OCI-LY1 (cell line): ENCODE measurements around the gene RHOBTB3.
"Not testable (repeated sequence)": the region's sequence is repeated elsewhere in the genome, so short reads cannot be mapped to it uniquely, and the experiment has no call there.

ENCODE experiments used
- H2AFZ ChIP-seq: fragments of 200-600 bp; sonication (generic), shearing (Covaris generic); 2 replicates; pipeline ENCODE4 v1.6.0; 2014; ENCODE audit warnings: antibody characterized with exemption, mild to moderate bottlenecking, low read length
- H3F3A ChIP-seq: fragments of 200-600 bp; sonication (generic), shearing (Covaris generic); 2 replicates; pipeline ENCODE4 v1.6.0; 2014; ENCODE audit warnings: mild to moderate bottlenecking, antibody characterized with exemption, low read length, moderate library complexity; ENCODE audit not compliant: insufficient read depth
- H3K27ac ChIP-seq: fragments of 200-600 bp; sonication (generic); 2 replicates; pipeline ENCODE4 v1.5.1; 2014; ENCODE audit warnings: low read length, mixed run types, mild to moderate bottlenecking, low read depth; ENCODE audit not compliant: poor library complexity, severe bottlenecking
- H3K27me3 ChIP-seq: fragments of 200-600 bp; sonication (generic); 2 replicates; pipeline ENCODE4 v1.6.0; 2014; ENCODE audit warnings: antibody characterized with exemption, mild to moderate bottlenecking, low read length, moderate library complexity; ENCODE audit not compliant: insufficient read depth
- H3K36me3 ChIP-seq: fragments of 200-600 bp; sonication (generic); 2 replicates; pipeline ENCODE4 v1.6.1; 2014; ENCODE audit warnings: mild to moderate bottlenecking, antibody characterized with exemption, low read length, moderate library complexity, mixed read lengths; ENCODE audit not compliant: insufficient read depth
- H3K4me1 ChIP-seq: fragments of 200-600 bp; sonication (generic); 2 replicates; pipeline ENCODE4 v1.5.1; 2014; ENCODE audit warnings: mild to moderate bottlenecking, low read length, moderate library complexity; ENCODE audit not compliant: insufficient read depth, severe bottlenecking
- H3K4me2 ChIP-seq: fragments of 200-600 bp; sonication (generic), shearing (Covaris generic); 2 replicates; pipeline ENCODE4 v1.6.1; 2014; ENCODE audit warnings: low read length
- H3K4me3 ChIP-seq: fragments of 200-600 bp; sonication (generic); 2 replicates; pipeline ENCODE4 v1.5.1; 2014; ENCODE audit warnings: low read length, low read depth, mild to moderate bottlenecking, mixed read lengths; ENCODE audit not compliant: poor library complexity, severe bottlenecking
- H3K79me2 ChIP-seq: fragments of 200-600 bp; shearing (Covaris generic); 2 replicates; pipeline ENCODE4 v1.6.1; 2016; ENCODE audit warnings: mixed run types, low read length, mixed read lengths; ENCODE audit not compliant: insufficient read depth
- H3K9ac ChIP-seq: fragments of 200-600 bp; sonication (generic), shearing (Covaris generic); 2 replicates; pipeline ENCODE4 v1.6.1; 2014; ENCODE audit warnings: mild to moderate bottlenecking, low read length, mixed read lengths
- H3K9me2 ChIP-seq: fragments of 200-600 bp; sonication (generic), shearing (Covaris generic); 2 replicates; pipeline ENCODE4 v1.6.1; 2014; ENCODE audit warnings: low read depth, mild to moderate bottlenecking, low read length, mixed read lengths
- H3K9me3 ChIP-seq: fragments of 200-600 bp; shearing (Covaris generic); 2 replicates; pipeline ENCODE4 v1.6.1; 2014; ENCODE audit warnings: low read length, mixed read lengths
- H4K20me1 ChIP-seq: fragments of 200-600 bp; sonication (generic), shearing (Covaris generic); 2 replicates; pipeline ENCODE4 v1.6.0; 2016; ENCODE audit warnings: mild to moderate bottlenecking, low read length; ENCODE audit not compliant: insufficient read depth
- EZH2 ChIP-seq: fragments of 200-600 bp; sonication (generic), shearing (Covaris generic); IDR thresholded peaks from 2 replicates; pipeline ENCODE4 v1.8.0; 2017; ENCODE audit warnings: borderline replicate concordance, mixed run types, mild to moderate bottlenecking, antibody characterized with exemption, low read length, moderate library complexity, mixed read lengths
- TF ChIP-seq, protein P1 (sequence below): fragments of 200-600 bp; sonication (generic), shearing (Covaris generic); IDR thresholded peaks from 2 replicates; pipeline ENCODE4 v1.5.1; 2017; ENCODE audit warnings: mild to moderate bottlenecking, antibody characterized with exemption, low read length, moderate library complexity, mixed read lengths

RHOBTB3 gene

DNA sequence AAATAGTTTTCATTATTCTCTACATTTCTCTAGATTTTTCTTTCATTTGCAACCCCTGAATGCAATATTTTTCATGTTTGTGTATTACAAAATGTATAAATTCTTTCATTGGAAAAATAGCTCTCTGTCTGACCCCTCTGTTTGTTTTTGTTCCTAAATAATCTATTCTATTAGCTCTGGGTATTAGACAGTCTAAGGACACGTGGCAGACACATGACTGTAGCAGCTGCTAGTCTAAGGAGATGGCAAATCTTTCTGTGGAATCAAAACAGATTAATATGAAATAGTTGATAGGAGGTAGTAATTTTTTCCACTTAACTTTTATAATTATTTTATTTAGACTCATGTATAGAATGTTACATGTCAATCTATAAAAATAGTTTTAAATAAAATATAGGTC lies 27.0 kb upstream of the RHOBTB3 start:
- no peaks in the 10 kb centered on the region for H3K36me3 ChIP-seq
- no peak for TF ChIP-seq EZH2
- TF ChIP-seq, protein P1, sequence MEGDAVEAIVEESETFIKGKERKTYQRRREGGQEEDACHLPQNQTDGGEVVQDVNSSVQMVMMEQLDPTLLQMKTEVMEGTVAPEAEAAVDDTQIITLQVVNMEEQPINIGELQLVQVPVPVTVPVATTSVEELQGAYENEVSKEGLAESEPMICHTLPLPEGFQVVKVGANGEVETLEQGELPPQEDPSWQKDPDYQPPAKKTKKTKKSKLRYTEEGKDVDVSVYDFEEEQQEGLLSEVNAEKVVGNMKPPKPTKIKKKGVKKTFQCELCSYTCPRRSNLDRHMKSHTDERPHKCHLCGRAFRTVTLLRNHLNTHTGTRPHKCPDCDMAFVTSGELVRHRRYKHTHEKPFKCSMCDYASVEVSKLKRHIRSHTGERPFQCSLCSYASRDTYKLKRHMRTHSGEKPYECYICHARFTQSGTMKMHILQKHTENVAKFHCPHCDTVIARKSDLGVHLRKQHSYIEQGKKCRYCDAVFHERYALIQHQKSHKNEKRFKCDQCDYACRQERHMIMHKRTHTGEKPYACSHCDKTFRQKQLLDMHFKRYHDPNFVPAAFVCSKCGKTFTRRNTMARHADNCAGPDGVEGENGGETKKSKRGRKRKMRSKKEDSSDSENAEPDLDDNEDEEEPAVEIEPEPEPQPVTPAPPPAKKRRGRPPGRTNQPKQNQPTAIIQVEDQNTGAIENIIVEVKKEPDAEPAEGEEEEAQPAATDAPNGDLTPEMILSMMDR: no peak

GRCh38 chr5:95706196-95706595 lies 24.9 kb upstream of the RHOBTB3 start:
- H3K4me1 ChIP-seq, H2AFZ ChIP-seq, H3K79me2 ChIP-seq, H3F3A ChIP-seq, H3K9me2 ChIP-seq, H3K4me3 ChIP-seq, H4K20me1 ChIP-seq, H3K36me3 ChIP-seq, H3K9me3 ChIP-seq, H3K4me2 ChIP-seq, H3K9ac ChIP-seq, H3K27ac ChIP-seq, H3K27me3 ChIP-seq: not testable (repeated sequence)

More for the DNA sequence above, 27.0 kb upstream of the RHOBTB3 start:
- no peaks in the 10 kb centered on the region for H3K79me2 ChIP-seq
- no peak overlapping the region for H3K27ac ChIP-seq
- no peak overlapping the region for H3K9ac ChIP-seq
- no peaks in the 10 kb centered on the region for H3K9me3 ChIP-seq
- H4K20me1 ChIP-seq: no peaks in the 10 kb centered on the region
- H3K9me2 ChIP-seq: no peaks in the 10 kb centered on the region
- H3K4me1 ChIP-seq: no peaks in the 10 kb centered on the region
- no peak overlapping the region for H3K4me2 ChIP-seq
- no peaks in the 10 kb centered on the region for H3K27me3 ChIP-seq
- H3K4me3 ChIP-seq: no peak overlapping the region
- no peaks in the 10 kb centered on the region for H3F3A ChIP-seq
- no peak overlapping the region for H2AFZ ChIP-seq

DNA sequence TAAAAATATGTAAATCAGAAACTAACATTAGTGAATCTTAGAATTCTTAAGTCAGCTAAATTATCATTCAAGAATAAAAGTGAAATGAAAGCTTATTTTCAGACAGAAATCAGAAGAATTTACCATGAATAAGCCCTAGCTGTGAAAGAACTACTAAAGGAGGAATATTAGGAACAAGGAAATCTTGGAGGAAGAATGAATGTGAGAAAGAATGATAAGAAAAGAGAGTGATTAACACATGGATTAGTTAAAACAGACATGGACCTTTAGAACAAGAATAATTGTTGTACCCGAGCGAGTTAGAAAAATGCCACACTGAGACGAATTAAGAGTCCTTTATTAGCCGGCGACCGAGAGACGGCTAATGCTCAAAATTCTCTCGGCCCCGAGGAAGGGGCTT lies 24.1 kb upstream of the RHOBTB3 start:
- H3K27ac ChIP-seq: no peak overlapping the region
- H3K4me1 ChIP-seq: no peaks in the 10 kb centered on the region
- no peak overlapping the region for H3K4me2 ChIP-seq
- TF ChIP-seq EZH2: no peak
- TF ChIP-seq, protein P1: no peak
- H3K36me3 ChIP-seq: no peaks in the 10 kb centered on the region
- no peaks in the 10 kb centered on the region for H3F3A ChIP-seq
- H4K20me1 ChIP-seq: no peaks in the 10 kb centered on the region
- H3K27me3 ChIP-seq: no peaks in the 10 kb centered on the region
- no peak overlapping the region for H2AFZ ChIP-seq
- no peaks in the 10 kb centered on the region for H3K9me2 ChIP-seq
- H3K4me3 ChIP-seq: no peak overlapping the region
- no peak overlapping the region for H3K9ac ChIP-seq
- H3K9me3 ChIP-seq: no peaks in the 10 kb centered on the region
- no peaks in the 10 kb centered on the region for H3K79me2 ChIP-seq

- H3K79me2 ChIP-seq, H3K27me3 ChIP-seq, H3K9me2 ChIP-seq, H3K36me3 ChIP-seq, H3K4me3 ChIP-seq, H3K9ac ChIP-seq, H4K20me1 ChIP-seq, H2AFZ ChIP-seq, H3K4me2 ChIP-seq, H3K9me3 ChIP-seq, H3K4me1 ChIP-seq, H3F3A ChIP-seq, H3K27ac ChIP-seq: not testable (repeated sequence)
Observed at GRCh38 chr5:95707534-95708188, 23.5 kb upstream of the RHOBTB3 start.
